Keratinocyte (primary cell): ENCODE results near the gene TAB3. TPM values are rescaled to one million over a fixed set of nuclear protein-coding genes. Genes with fewer than 3 reads are reported as not detected.

ENCODE experiments used
- DNase-seq: peaks from one replicate; pipeline ENCODE4 v3.0.0-alpha.2; 2011; ENCODE audit warnings: low read depth, missing footprints, low spot score
- FAIRE-seq: peaks from 2 replicates; lab custom pipeline; 2011; peaks lifted over from hg19 to GRCh38; lab: Jason Lieb, UNC
- H2AFZ ChIP-seq: 2 replicates; pipeline ENCODE4 v1.6.0; 2012; ENCODE audit warnings: low read length, control low read depth, inconsistent platforms; ENCODE audit not compliant: control insufficient read depth
- H3K27ac ChIP-seq: 2 replicates; pipeline ENCODE4 v1.5.1; 2011; ENCODE audit warnings: low read length; ENCODE audit not compliant: control insufficient read depth, insufficient read depth
- H3K27me3 ChIP-seq: 3 replicates; pipeline ENCODE4 v1.6.0; 2011; ENCODE audit warnings: low read length; ENCODE audit not compliant: control insufficient read depth, insufficient read depth; ENCODE audit errors: extremely low read depth
- H3K36me3 ChIP-seq, 2 experiments: 2 replicates in 1 of 2; 3 replicates in 1 of 2; pipeline ENCODE4 v1.5.1; 2011; ENCODE audit warnings: low read length in 2 of 2, mild to moderate bottlenecking in 1 of 2; ENCODE audit not compliant: control insufficient read depth in 2 of 2, insufficient read depth in 2 of 2; ENCODE audit errors: extremely low read depth in 1 of 2
- H3K4me1 ChIP-seq: 3 replicates; pipeline ENCODE4 v1.5.1; 2011; ENCODE audit warnings: low read length; ENCODE audit not compliant: control insufficient read depth, insufficient read depth; ENCODE audit errors: extremely low read depth
- H3K4me2 ChIP-seq: 3 replicates; pipeline ENCODE4 v1.6.0; 2011; ENCODE audit warnings: low read depth, low read length; ENCODE audit not compliant: control insufficient read depth, insufficient read depth; ENCODE audit errors: extremely low read depth
- H3K4me3 ChIP-seq, 3 experiments: fragments of 200-600 bp in 1 of 3; sonication (generic) in 1 of 3; 2 replicates in 2 of 3; 3 replicates in 1 of 3; pipeline ENCODE4 v1.5.1; 2011 to 2016; ENCODE audit warnings: low read length in 3 of 3, mild to moderate bottlenecking in 3 of 3, control low read depth in 2 of 3, inconsistent platforms in 1 of 3, low read depth in 1 of 3, mixed read lengths in 1 of 3, mixed run types in 1 of 3, moderate library complexity in 1 of 3; ENCODE audit not compliant: control insufficient read depth in 2 of 3, insufficient read depth in 2 of 3; ENCODE audit errors: extremely low read depth in 1 of 3
- H3K79me2 ChIP-seq: 2 replicates; pipeline ENCODE4 v1.6.0; 2012; ENCODE audit warnings: low read length; ENCODE audit not compliant: control insufficient read depth, insufficient read depth
- H3K9ac ChIP-seq: 3 replicates; pipeline ENCODE4 v1.6.0; 2011; ENCODE audit warnings: low read length; ENCODE audit not compliant: control insufficient read depth, insufficient read depth; ENCODE audit errors: extremely low read depth
- H3K9me1 ChIP-seq: 3 replicates; pipeline ENCODE4 v1.6.0; 2011; ENCODE audit warnings: low read length; ENCODE audit not compliant: control insufficient read depth, insufficient read depth; ENCODE audit errors: extremely low read depth
- H3K9me3 ChIP-seq: 2 replicates; pipeline ENCODE4 v1.5.1; 2012; ENCODE audit warnings: low read depth, low read length; ENCODE audit not compliant: control insufficient read depth
- H4K20me1 ChIP-seq: 3 replicates; pipeline ENCODE4 v1.6.0; 2011; ENCODE audit warnings: low read length; ENCODE audit not compliant: control insufficient read depth, insufficient read depth; ENCODE audit errors: extremely low read depth
- EZH2 ChIP-seq: IDR thresholded peaks from one replicate; pipeline ENCODE4 v1.6.1; 2012; ENCODE audit warnings: inconsistent platforms, mild to moderate bottlenecking, low read length, moderate library complexity
- dilution Hi-C: fragments of 300-500 bp; cut with MboI; formaldehyde crosslinking; loops from one replicate; pipeline ENCODE4 v1.7.0; 2020; ENCODE audit warnings: low sequenced_read_pairs; ENCODE audit not compliant: extremely low pct_ligation_motif_present
- polyA plus RNA-seq, 5 experiments: library from polyadenylated mRNA; depleted of rRNA in 3 of 5; stranded (reverse) in 3 of 5; stranded (forward) in 1 of 5; unstranded in 1 of 5; fragments of >200 nt; gene quantifications; 1 replicate in 1 of 5; 2 replicates in 3 of 5; 3 replicates in 1 of 5; pipeline versions ENCODE4 v1.2.1 to v1.2.3, GENCODE V29; 2011 to 2012; ENCODE audit warnings: missing spikeins in 2 of 5, low read depth in 1 of 5, low replicate concordance in 1 of 5
- TF ChIP-seq, protein P1 (sequence below), 3 experiments: IDR thresholded peaks in 1 of 3; conservative IDR thresholded peaks in 1 of 3; optimal IDR thresholded peaks in 1 of 3; 2 replicates in 2 of 3; 3 replicates in 1 of 3; pipeline versions ENCODE3 to v1.5.1; 2011; ENCODE audit warnings: low read length in 3 of 3, mild to moderate bottlenecking in 3 of 3, moderate library complexity in 2 of 3, control low read depth in 1 of 3, inconsistent platforms in 1 of 3; ENCODE audit not compliant: insufficient read depth in 2 of 3; ENCODE audit errors: extremely low read depth in 1 of 3

Gene TAB3
- polyA plus RNA-seq, 1 donor (not counting 4 experiments of a cell fraction or from before 2014, with no cell fraction given), result 25.5 TPM

DNA sequence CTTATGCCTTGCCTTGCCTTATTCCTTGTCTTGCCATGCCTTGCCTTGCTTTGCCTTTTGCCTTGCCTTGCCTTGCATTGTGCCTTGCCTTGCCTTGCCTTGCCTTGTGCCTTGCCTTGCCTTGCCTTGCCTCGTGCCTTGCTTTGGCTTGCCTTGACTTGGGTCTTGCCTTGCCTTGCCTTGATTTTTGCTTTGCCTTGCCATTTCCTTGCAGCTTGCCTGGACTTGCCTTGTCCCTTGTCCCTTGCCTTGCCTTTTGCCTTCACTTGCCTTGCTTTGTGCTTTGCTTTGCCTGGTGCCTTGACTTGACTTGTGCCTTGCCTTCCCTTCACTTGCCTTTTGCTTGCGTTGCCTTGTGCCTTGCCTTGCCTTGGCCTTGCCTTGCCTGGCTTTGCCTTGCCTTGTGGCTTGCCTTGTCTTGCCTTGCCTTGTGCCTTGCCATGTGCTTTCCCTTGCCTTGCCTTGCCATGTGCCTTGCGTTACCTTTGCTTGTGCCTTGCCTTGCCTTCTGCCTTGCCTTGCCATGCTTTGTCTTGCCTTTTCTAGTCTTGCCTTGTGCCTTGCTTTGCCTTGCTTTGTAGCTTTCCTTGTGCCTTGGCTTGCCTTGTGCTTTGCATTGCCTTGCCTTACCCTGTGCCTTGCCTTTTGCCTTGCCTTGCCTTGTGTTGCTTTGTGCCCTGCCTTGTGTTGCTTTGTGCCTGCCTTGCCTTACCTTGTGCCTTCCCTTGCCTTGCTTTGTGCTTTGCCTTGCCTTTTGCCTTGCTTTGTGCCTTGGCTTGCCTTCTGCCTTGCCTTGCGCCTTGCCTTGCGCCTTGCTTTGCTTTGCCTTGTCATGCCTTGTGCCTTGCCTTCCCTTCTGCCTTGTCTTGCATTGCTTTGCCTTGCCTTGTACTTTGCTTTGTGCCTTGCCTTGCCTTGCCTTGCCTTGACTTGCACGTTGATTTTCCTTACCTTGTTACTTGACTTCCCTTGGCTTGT is 92.8 kb downstream of the TAB3 start:
- H3K4me3 ChIP-seq, result no peak overlapping the region
- H3K9me1 ChIP-seq, result no peaks in the 10 kb centered on the region
- no peaks in the 10 kb centered on the region for H4K20me1 ChIP-seq
- H3K79me2 ChIP-seq, result no peaks in the 10 kb centered on the region
- H3K27me3 ChIP-seq, result no peaks in the 10 kb centered on the region
- H3K4me1 ChIP-seq, result peaks cover 4% of the 10 kb centered on the region
- H3K27ac ChIP-seq, result no peak overlapping the region
- peaks cover 86% of the 10 kb centered on the region for H3K9me3 ChIP-seq
- dilution Hi-C loops, result no loop called here
- TF ChIP-seq, protein P1, sequence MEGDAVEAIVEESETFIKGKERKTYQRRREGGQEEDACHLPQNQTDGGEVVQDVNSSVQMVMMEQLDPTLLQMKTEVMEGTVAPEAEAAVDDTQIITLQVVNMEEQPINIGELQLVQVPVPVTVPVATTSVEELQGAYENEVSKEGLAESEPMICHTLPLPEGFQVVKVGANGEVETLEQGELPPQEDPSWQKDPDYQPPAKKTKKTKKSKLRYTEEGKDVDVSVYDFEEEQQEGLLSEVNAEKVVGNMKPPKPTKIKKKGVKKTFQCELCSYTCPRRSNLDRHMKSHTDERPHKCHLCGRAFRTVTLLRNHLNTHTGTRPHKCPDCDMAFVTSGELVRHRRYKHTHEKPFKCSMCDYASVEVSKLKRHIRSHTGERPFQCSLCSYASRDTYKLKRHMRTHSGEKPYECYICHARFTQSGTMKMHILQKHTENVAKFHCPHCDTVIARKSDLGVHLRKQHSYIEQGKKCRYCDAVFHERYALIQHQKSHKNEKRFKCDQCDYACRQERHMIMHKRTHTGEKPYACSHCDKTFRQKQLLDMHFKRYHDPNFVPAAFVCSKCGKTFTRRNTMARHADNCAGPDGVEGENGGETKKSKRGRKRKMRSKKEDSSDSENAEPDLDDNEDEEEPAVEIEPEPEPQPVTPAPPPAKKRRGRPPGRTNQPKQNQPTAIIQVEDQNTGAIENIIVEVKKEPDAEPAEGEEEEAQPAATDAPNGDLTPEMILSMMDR (optimal IDR thresholded peaks at IDR 0.05 in 1 of 3, IDR thresholded peaks at IDR 0.05 in 1 of 3, conservative IDR thresholded peaks at IDR 0.05 in 1 of 3; ENCODE audit: extremely low read depth in 1 of 3, insufficient read depth in 2 of 3, low read length in 3 of 3), result no peak
- TF ChIP-seq EZH2, result no peak
- FAIRE-seq, result no peak
- no peak overlapping the region for H2AFZ ChIP-seq
- H3K36me3 ChIP-seq, result no peaks in the 10 kb centered on the region
- no peak overlapping the region for H3K9ac ChIP-seq
- no peak for DNase-seq
- no peak overlapping the region for H3K4me2 ChIP-seq

DNA sequence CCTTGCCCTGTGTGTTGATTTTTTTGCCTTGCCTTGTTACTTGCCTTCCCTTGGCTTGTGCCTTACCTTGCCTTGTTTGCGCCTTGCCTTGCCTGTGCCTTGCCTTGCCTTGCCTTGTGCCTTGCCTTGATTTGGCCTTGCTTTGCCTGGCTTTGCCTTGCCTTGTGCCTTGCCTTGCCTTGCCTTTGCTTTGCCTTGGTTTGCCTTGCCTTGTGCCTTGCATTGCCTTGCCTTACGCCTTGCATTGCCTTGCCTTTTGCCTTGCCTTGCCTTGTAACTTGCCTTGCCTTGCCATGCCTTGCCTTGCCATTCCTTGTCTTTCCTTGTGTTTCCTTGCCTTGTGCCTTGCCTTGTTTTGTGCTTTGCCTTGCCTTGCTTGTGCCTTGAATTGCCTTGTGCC is 94.6 kb downstream of the TAB3 start:
- Histone ChIP-seq H4K20me1 (no peaks in the 10 kb centered on the region), H3K4me1 (peaks cover 2% of the 10 kb centered on the region), H3K9me3 (peaks cover 80% of the 10 kb centered on the region), H3K4me2 (no peak overlapping the region), H3K9me1 (no peaks in the 10 kb centered on the region), H3K9ac (no peak overlapping the region), H3K27me3 (no peaks in the 10 kb centered on the region), H3K79me2 (no peaks in the 10 kb centered on the region), H3K27ac (no peak overlapping the region), H3K4me3 (no peak overlapping the region), H2AFZ (no peak overlapping the region), H3K36me3 (no peaks in the 10 kb centered on the region)
- FAIRE-seq (no peak), DNase-seq (no peak)
- TF ChIP-seq EZH2, result no peak
- TF ChIP-seq, protein P1 (optimal IDR thresholded peaks at IDR 0.05 in 1 of 3, IDR thresholded peaks at IDR 0.05 in 1 of 3, conservative IDR thresholded peaks at IDR 0.05 in 1 of 3; ENCODE audit: extremely low read depth in 1 of 3, insufficient read depth in 2 of 3, low read length in 3 of 3), result no peak
- dilution Hi-C loops, result no loop called here
